Activated T-helper 17 cell treated with anti-CD3 and anti-CD28 coated beads, Interleukin-2, amount 50 U/mL, for 72 hours (primary cell): Measurements from ENCODE around the gene AURKA. TPM values are rescaled to one million over a fixed set of nuclear protein-coding genes. Genes with fewer than 3 reads are reported as not detected.

Experiments
- ATAC-seq: fragments of 150-1000 bp; cut with Tn5 transposase; replicated peaks from 2 replicates; pipeline ENCODE4 v1.10.0; 2021; ENCODE audit warnings: mild to moderate bottlenecking, moderate library complexity
- H3K27ac Mint-ChIP-seq: one replicate; pipeline ENCODE4 v1.8.0; 2022; ENCODE audit warnings: mixed read lengths
- H3K27me3 Mint-ChIP-seq: one replicate; pipeline ENCODE4 v1.8.0; 2022; ENCODE audit warnings: mixed read lengths
- H3K36me3 Mint-ChIP-seq: one replicate; pipeline ENCODE4 v1.8.0; 2022; ENCODE audit warnings: low read depth, mild to moderate bottlenecking, mixed read lengths
- H3K4me1 Mint-ChIP-seq: one replicate; pipeline ENCODE4 v1.8.0; 2022; ENCODE audit warnings: mixed read lengths
- H3K4me3 Mint-ChIP-seq: one replicate; pipeline ENCODE4 v1.8.0; 2022; ENCODE audit warnings: mild to moderate bottlenecking, mixed read lengths
- H3K9me3 Mint-ChIP-seq: one replicate; pipeline ENCODE4 v1.8.0; 2022; ENCODE audit warnings: mixed read lengths
- total RNA-seq, 2 donors: library from RNA; stranded (reverse); gene quantifications; one replicate each; pipeline ENCODE4 v1.2.3, GENCODE V29; 2022

Gene AURKA
- 100 to 1,000 TPM in 1 of 2 donors, 10 to 100 TPM in 1; 86.3 to 112 TPM for total RNA-seq

DNA sequence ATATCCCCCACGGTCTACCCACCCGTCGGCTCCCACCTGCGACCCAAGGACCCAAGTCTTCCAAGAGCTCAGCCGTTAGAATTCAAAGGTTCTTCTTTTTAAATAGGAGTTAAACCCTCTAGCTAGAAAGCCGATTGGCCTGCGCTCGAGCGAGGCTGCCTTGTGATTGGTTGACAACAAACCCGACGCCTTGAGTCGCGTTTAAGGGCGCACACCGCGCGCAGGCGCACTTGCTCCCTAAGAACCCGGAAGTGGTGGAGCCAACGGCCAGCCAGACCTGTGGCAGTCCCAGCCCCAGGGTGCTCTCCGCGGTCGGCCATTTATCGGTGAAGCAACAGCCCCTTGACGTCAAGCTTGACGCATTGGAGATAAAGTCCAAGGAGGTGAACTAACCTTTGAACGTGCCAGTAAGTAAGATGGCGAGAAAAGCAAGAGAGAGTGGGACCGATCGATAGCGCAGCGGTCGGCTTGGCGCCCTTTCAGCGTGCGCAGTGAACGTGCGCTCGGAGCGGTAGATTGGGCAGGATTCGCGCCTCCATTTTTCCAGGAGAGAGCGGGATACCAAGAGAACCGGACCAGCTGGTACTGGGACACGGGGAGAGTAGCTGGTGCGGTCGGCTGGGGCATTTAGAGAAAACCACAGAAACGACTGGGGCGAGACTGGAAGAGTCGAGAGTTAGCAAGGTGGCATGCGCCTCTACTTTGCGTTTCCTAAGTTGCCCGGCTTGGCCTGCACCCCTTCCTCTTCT is at the start of gene AURKA, which contains the start of gene CSTF1:
TSS of gene AURKA (minus strand) at position 84 of the 749 bp plus-strand sequence. CDS start 4,018 bp downstream, outside the sequence.
TSS of gene CSTF1 (plus strand) at position 514 of the 749 bp plus-strand sequence. CDS start 2,908 bp downstream, outside the sequence.
- peaks cover 35% of the 10 kb centered on the region for H3K4me1 Mint-ChIP-seq
- peak; percentile 95 for ATAC-seq
- H3K36me3 Mint-ChIP-seq: peaks cover 31% of the 10 kb centered on the region
- H3K27me3 Mint-ChIP-seq: no peaks in the 10 kb centered on the region
- H3K4me3 Mint-ChIP-seq: no peak within 1 kb of the TSS
- no peak within 1 kb of the TSS for H3K27ac Mint-ChIP-seq
- no peaks in the 10 kb centered on the region for H3K9me3 Mint-ChIP-seq

DNA sequence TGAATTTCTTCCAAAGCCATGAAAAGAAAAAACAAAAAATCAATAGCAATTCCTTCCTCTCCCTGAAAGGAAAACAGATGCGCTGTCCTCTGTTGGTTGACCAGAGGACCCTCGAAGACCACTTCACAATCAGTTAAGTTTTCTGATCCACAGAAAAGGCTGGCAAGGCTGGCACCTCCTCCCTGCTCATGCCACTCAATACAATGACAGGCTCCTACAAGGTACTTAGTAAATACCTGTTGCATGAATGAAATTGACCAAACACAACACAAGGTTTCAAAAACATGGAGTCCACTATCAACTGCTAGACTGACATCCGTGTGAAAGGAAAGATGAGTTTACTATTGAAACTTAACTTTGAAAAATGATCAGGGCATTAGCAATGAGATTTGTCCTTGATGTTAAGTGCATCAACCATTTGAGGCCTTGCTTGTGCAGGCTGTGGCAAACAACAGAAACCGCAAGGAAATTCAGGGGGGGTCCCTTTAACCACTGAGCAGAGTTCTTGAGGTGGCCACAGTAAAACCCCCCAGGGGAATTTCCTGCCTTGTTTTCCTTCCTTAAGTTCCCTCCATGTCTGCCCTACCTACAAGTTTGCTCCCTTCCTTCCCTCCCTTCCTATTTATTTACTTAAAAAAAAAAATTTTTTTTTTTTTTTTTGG is 48.5 kb upstream of the AURKA start:
- peak overlapping the region; percentile 71 for H3K4me3 Mint-ChIP-seq

DNA sequence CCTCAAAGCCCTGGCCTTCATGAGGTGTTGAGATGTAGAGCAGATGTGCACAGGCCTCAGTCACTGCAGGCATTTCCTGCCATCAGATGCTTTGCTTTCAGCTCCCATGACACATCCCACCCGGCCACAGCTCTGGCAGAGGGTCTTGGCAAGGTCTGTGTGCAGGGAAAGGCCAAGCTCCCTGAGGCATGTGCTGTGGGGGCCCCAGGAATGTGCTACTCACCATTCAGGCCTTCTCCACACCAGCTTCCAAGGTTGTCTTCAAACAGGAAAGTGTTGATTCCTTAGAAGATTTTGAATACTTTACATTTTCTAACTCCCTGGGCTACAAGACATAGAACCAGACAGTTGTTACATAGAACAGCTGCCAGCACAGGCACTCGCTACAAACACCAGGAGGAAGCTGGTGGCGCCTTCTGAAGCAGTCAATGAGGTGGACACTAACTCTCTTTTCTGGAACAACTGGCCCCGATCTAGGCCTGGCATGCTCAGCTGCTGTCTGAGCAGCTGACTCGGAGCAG is 47.8 kb upstream of the AURKA start:
- Mint-ChIP-seq H3K9me3 (no peaks in the 10 kb centered on the region), H3K4me1 (peaks cover 15% of the 10 kb centered on the region), H3K4me3 (peak overlapping the region; percentile 71)

More for the DNA sequence above, 48.5 kb upstream of the AURKA start:
- no peaks in the 10 kb centered on the region for H3K27me3 Mint-ChIP-seq
- H3K36me3 Mint-ChIP-seq: no peaks in the 10 kb centered on the region
- ATAC-seq: peak; percentile 87
- H3K27ac Mint-ChIP-seq: peak overlapping the region; percentile 81
- H3K9me3 Mint-ChIP-seq: no peaks in the 10 kb centered on the region
- H3K4me1 Mint-ChIP-seq: peaks cover 15% of the 10 kb centered on the region

DNA sequence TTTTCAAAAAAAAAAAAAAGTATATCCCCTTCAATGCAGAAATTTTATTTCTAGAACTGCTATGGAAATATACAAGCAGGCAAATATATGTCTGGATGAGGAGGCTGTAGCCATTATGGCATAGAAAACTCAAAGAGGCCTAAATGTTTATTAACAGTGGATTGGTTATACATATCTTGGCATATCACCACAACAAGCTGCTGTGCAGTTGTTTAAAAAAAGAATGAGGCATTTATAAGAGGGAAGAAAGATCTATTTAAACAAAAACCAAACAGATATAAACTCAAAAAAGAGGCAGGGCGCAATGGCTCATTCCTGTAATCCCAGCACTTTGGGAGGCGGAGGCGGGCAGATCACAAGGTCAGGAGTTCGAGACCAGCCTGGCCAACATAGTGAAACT is 46.3 kb upstream of the AURKA start:
- Mint-ChIP-seq H3K9me3 (no peaks in the 10 kb centered on the region), H3K27ac (peak overlapping the region; percentile 14), H3K4me1 (peaks cover 15% of the 10 kb centered on the region), H3K27me3 (no peaks in the 10 kb centered on the region), H3K4me3 (no peak overlapping the region), H3K36me3 (no peaks in the 10 kb centered on the region)
- ATAC-seq: no peak

More for the DNA sequence above, 47.8 kb upstream of the AURKA start:
- H3K36me3 Mint-ChIP-seq: no peaks in the 10 kb centered on the region
- no peak for ATAC-seq
- no peaks in the 10 kb centered on the region for H3K27me3 Mint-ChIP-seq
- peak overlapping the region; percentile 81 for H3K27ac Mint-ChIP-seq

DNA sequence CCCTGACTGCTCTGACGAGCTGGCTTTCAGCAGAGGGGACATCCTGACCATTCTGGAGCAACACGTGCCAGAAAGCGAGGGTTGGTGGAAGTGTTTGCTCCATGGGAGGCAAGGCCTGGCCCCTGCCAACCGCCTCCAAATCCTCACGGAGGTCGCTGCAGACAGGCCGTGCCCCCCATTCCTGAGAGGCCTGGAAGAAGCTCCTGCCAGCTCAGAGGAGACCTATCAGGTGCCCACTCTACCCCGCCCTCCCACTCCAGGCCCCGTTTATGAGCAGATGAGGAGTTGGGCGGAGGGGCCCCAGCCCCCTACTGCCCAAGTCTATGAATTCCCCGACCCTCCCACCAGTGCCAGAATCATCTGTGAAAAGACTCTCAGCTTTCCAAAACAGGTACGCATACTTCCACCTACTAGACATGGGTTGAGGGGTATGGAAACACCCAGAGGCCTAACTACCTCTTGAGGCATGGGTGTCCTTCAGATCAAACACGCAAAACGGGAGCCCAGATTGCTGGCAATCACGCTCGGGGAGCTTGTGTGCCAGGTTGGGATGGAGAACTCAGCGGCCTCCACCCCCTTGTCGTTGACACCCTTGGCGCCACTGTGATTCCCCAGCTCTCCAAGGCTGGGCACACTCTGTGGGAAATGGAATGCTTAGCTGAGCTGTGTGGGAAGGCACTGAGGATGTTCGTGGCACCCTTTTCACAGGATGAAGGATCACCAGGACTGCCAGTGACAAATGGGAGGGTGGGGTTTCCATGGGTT is 45.4 kb upstream of the AURKA start:
- Mint-ChIP-seq H3K4me1 (peaks cover 9% of the 10 kb centered on the region), H3K4me3 (no peak overlapping the region), H3K27ac (peak overlapping the region; percentile 15), H3K9me3 (no peaks in the 10 kb centered on the region), H3K27me3 (no peaks in the 10 kb centered on the region), H3K36me3 (no peaks in the 10 kb centered on the region)
- ATAC-seq: no peak

DNA sequence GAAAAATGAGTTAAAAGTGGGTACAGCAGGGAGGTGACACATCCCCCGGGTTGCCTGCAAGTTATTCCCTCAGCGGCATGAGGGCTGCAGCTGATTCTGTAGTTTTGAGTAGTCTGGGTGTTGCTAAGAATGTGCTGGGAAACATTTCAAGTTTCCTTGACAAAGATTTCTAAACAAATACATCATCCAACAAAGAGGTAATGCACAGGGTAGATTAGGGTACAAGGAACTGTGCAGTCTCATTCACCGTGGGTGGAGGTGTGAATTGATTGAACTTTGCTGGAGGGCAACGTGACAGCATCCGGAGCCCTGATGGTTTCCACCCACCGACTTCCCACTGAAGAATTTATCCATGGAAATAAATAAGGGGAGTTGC is 41.9 kb upstream of the AURKA start:
- no peak overlapping the region for H3K4me3 Mint-ChIP-seq
- peaks cover 4% of the 10 kb centered on the region for H3K9me3 Mint-ChIP-seq
- no peaks in the 10 kb centered on the region for H3K36me3 Mint-ChIP-seq
- ATAC-seq: peak; percentile 28
- H3K4me1 Mint-ChIP-seq: peaks cover 16% of the 10 kb centered on the region
- no peak overlapping the region for H3K27ac Mint-ChIP-seq
- no peaks in the 10 kb centered on the region for H3K27me3 Mint-ChIP-seq

DNA sequence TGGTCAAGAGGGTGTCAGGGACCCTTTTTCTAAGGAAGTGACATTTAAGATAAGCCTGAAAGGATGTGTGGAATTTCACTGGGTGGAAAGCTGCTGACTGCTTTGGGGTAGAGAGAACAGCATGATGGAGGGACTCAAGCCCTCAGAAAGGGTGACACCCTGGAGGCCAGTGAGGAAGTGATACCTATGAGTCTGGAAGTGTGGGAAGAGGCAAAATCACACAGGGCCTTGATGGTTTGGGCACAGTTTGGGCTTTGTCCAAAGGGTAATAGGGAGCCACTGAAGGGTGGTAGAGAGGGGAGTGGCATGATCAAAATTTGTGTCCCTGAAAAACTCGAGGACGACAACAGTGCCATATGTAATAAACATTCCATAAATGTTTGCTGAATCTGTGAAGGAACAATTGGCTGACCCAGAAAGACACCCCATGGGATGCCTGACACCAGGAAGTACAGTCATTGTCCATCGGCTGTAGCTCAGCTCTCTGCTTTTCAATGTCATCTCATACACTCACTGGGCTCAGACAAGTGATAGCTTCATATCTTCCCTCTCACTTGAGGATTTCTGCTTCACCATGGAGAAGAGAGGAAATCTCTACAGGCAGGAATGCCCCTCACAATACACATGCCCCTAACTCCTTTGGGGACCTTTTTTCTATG is 41.3 kb upstream of the AURKA start:
- Mint-ChIP-seq H3K27me3 (no peaks in the 10 kb centered on the region), H3K4me1 (peaks cover 21% of the 10 kb centered on the region), H3K36me3 (no peaks in the 10 kb centered on the region), H3K9me3 (peaks cover 4% of the 10 kb centered on the region), H3K27ac (no peak overlapping the region), H3K4me3 (no peak overlapping the region)
- ATAC-seq: no peak

DNA sequence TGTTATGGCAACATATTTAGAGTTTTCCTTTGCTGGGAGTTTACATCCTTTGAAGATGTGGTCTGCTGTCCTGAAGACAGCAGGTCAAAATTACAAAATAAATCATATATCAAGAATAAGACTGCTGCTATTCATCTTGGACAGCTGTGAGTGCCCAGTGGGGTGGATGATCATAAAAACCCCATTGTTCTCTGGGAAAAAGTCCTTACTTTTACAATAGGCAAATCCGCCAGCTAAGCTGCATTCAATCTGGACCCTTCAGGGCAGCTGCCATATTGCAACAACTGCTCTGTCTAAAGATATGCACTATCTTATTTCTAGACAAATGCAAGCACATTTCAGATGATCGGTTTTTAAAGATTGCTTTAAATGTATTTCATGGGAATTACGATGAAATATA is 39.5 kb upstream of the AURKA start:
- H3K27ac Mint-ChIP-seq: no peak overlapping the region
- peaks cover 31% of the 10 kb centered on the region for H3K4me1 Mint-ChIP-seq
- peaks cover 4% of the 10 kb centered on the region for H3K9me3 Mint-ChIP-seq
- ATAC-seq: no peak
- H3K27me3 Mint-ChIP-seq: no peaks in the 10 kb centered on the region
- no peak overlapping the region for H3K4me3 Mint-ChIP-seq
- no peaks in the 10 kb centered on the region for H3K36me3 Mint-ChIP-seq

DNA sequence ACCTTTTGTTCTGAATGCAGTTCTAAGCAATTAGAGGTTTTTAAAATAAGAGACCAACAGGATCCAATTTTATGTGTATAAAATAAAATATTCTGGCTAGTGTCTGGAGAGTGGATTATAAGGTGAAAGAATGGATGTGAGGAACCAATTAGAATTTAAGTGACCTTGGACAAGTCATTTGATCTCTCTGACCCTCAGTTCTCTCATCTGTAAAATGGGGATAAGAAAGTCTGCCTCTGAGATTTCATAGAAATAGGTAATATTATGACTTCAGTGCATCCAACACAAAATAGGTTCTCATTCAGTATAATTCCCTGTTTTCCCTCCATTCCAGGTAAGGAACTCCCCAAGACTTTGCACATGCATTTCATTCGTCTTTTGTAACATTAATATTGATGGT is 38.9 kb upstream of the AURKA start:
- Mint-ChIP-seq H3K4me1 (peaks cover 31% of the 10 kb centered on the region), H3K4me3 (peak overlapping the region; percentile 70), H3K27me3 (no peaks in the 10 kb centered on the region), H3K27ac (peak overlapping the region; percentile 90), H3K9me3 (peaks cover 4% of the 10 kb centered on the region), H3K36me3 (no peaks in the 10 kb centered on the region)
- ATAC-seq: no peak

DNA sequence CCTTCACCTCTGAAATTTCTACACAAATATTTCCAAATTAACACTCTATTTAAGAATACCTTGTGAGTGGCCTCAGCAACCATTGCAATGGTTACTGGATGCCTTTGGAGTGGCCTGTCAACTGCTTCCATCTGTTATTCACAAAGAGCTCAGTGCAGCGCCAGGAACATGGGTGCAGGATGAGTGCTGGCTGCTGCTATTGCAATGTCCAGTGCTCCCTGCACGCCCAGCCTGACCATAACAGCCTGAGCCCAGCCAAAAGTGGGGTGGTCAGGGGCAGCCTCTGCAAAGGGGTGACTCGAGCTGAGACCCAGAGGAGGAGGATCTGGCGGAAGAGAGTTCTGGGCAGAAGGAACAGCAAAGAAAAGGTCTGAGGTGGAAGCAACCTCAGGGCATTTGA is 38.4 kb upstream of the AURKA start:
- Mint-ChIP-seq H3K4me1 (peaks cover 31% of the 10 kb centered on the region), H3K27me3 (no peaks in the 10 kb centered on the region), H3K9me3 (peaks cover 4% of the 10 kb centered on the region), H3K27ac (peak overlapping the region; percentile 90), H3K4me3 (peak overlapping the region; percentile 70), H3K36me3 (no peaks in the 10 kb centered on the region)
- no peak for ATAC-seq

DNA sequence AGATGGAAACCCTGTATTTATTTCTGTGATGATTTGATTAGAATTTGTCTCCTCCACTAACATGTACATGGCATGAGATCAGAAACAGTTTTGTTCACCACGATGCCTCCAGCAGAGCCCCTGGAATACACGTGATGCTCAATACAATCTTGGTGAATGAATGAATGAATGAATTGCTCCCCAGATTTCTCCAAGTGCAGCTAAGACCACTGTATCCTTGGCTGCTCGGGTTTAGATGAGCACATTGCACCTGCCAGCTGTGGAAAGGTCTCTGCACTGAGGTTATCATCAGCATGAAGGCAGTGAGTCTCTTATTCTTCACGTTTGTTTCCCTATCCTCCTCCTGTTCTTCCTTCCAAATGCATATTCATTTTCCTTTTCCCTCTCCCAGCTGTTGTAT is 37.9 kb upstream of the AURKA start:
- Mint-ChIP-seq H3K9me3 (peaks cover 4% of the 10 kb centered on the region), H3K4me1 (peaks cover 31% of the 10 kb centered on the region), H3K36me3 (no peaks in the 10 kb centered on the region), H3K4me3 (peak overlapping the region; percentile 70), H3K27me3 (no peaks in the 10 kb centered on the region), H3K27ac (peak overlapping the region; percentile 90)
- peak; percentile 7 for ATAC-seq

DNA sequence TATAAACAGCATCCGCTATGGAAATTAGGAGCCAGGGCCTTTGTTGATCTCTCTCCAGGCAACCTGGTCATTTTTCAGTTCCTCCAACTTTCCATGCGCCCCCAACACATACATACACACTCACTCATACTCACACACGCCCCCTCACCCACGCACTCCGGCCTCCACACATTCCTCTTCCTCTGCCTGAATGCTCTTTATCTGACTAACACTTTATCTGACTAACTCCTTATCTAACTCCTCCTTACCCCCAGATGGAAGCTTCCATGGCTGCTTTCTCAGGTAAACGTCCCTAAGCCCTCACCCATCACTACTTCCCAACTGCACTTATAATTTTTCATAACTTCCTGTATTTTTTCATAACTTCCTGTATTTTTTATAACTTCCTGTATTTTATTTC is 37.5 kb upstream of the AURKA start:
- Mint-ChIP-seq H3K4me3 (peak overlapping the region; percentile 70), H3K36me3 (no peaks in the 10 kb centered on the region), H3K27me3 (no peaks in the 10 kb centered on the region), H3K9me3 (peaks cover 4% of the 10 kb centered on the region), H3K27ac (peak overlapping the region; percentile 90), H3K4me1 (peaks cover 31% of the 10 kb centered on the region)
- peak; percentile 75 for ATAC-seq

DNA sequence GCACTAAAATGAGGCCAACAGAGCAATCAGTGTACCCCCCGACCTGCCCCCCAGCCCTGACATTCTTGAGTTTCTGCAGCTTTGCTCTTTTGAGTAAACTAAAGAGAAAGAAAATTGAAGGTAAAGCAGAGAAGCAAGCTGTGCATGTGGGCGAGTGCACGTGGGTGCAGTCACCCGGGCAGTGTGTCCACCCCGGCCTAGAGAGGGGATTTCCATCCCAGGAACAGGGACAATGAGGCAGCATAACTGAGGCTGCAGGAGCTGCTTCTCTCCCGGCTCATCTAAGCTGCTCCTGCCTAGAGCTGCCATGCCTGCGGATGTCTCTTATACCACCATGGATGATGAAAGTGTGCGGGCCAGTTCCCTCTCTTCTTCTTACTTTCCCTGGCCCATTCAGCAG is 36.9 kb upstream of the AURKA start:
- no peaks in the 10 kb centered on the region for H3K36me3 Mint-ChIP-seq
- peak overlapping the region; percentile 90 for H3K27ac Mint-ChIP-seq
- peak overlapping the region; percentile 70 for H3K4me3 Mint-ChIP-seq
- peaks cover 4% of the 10 kb centered on the region for H3K9me3 Mint-ChIP-seq
- no peaks in the 10 kb centered on the region for H3K27me3 Mint-ChIP-seq
- peaks cover 31% of the 10 kb centered on the region for H3K4me1 Mint-ChIP-seq
- no peak for ATAC-seq

DNA sequence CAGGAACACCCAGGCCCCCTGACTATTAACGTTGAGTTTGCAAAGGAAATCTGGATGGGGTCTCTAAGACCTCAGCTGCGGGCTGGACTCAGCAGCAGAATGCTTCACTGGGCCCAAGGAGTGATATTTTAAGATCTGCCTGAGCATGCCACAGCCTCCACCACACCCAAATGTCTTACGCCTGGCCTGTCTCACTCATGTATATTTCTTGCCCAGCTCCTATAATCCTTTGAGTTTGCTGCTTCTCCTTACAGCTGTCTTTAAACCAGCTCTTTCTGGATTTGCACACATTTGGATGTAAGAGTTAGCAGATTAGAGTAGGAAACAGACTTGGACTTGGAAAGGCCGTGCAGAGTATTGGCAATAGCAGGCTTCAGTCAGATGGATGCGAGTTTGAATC is 36.4 kb upstream of the AURKA start:
- ATAC-seq: no peak
- H3K27me3 Mint-ChIP-seq: no peaks in the 10 kb centered on the region
- H3K9me3 Mint-ChIP-seq: peaks cover 4% of the 10 kb centered on the region
- H3K4me3 Mint-ChIP-seq: peak overlapping the region; percentile 70
- peak overlapping the region; percentile 90 for H3K27ac Mint-ChIP-seq
- H3K36me3 Mint-ChIP-seq: no peaks in the 10 kb centered on the region
- peaks cover 31% of the 10 kb centered on the region for H3K4me1 Mint-ChIP-seq
